Hematopoietic multipotent progenitor cell treated with erythropoietin and hydrocortisone succinate and interleukin-3 and kit ligand, for 17 days (in vitro differentiated cells): ENCODE results near the gene SBK2.
"Not testable (repeated sequence)": the region's sequence is repeated elsewhere in the genome, so short reads cannot be mapped to it uniquely, and the experiment has no call there.

ENCODE experiments used
- DNase-seq: peaks from one replicate; pipeline ENCODE4 v3.0.0-alpha.2; 2015; ENCODE audit warnings: low spot score

The SBK2 gene

DNA sequence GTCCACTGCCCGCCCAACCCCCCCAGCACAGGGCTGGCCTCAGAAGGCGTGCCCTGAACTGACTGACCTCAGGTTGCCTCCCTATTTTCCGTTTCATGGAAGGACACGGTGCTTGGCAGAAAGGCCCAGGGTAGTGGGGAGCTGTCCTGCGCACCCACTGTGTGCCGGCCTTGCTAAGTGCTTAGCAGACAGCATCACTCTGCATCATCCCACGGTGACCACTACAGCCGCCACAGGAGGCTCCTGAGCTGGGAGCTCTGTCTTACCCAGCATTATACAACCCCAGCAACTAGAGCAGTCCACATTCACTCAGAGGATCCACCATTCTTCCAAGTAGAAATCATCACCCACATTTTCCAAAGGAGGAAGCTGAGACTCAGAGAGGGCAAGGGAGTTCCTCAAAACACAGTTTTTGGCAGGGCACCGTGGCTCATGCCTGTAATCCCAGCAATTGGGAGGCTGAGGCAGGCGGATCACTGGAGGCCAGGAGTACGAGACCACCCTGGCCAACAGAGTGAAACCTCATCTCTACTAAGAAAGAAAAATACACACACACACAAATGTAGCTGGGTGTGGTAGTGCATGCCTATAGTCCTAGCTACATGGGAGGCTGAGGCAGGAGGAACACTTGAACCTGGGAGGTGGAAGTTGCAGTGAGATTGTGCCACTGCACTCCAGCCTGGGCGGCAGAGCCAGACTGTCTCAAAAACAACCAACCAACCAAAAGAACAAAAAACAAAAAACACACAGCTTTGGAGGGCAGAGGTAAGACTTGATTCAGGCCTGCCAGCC is 1.6 kb downstream of the SBK2 start:
- no peak for DNase-seq

GRCh38 chr19:55534280-55534679 is 2.7 kb downstream of the SBK2 start:
- DNase-seq = not testable (repeated sequence)

DNA sequence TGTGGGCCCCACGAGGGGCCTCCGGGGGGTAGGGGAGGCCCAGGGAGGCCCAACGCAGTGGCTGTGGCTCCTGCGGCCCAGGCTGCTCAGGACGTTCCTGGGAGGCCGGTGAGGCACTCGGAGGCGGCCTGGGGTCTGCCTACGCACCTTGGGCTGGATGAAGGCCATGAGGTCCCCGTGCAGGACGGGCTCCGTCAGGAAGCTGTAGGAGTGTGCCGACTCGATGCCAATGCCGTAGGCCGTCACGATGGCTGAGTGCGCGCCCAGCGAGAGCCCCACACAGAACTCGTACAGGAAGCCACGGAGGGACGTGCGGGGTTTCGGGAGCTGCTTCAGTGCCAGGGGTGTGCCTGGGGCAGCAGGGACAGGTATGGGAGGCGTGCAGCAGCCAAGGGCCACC is 5.9 kb downstream of the SBK2 start:
- no peak for DNase-seq

DNA sequence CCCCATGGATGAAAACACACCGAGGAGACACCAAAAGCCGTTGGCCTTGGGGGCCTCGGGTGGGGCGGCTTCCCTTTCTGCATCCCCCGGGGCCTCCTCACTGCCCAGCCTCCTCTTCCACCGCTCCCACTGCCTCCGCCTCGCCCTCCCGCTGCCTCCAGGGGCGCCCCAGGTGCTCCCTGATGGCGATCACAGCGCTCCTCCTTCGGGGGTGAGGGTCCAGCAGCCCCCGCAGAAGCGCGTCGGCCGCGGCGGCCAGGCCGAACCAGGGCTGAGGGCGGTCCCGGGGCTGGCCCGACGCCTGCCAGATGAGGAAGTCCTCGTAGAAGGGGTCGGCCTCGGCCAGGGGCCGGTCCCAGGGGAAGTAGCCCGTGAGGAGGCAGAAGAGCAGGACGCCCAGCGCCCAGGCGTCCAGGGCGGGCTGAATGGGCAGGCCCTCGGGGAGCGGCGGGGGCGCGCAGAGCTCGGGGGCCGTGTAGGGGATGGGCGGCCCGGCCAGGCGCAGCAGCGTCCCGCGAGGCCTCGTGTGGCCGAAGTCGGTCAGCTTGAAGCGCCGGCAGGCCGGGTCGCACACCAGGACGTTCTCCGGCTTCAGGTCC is 7.2 kb downstream of the SBK2 start:
- DNase-seq = no peak

DNA sequence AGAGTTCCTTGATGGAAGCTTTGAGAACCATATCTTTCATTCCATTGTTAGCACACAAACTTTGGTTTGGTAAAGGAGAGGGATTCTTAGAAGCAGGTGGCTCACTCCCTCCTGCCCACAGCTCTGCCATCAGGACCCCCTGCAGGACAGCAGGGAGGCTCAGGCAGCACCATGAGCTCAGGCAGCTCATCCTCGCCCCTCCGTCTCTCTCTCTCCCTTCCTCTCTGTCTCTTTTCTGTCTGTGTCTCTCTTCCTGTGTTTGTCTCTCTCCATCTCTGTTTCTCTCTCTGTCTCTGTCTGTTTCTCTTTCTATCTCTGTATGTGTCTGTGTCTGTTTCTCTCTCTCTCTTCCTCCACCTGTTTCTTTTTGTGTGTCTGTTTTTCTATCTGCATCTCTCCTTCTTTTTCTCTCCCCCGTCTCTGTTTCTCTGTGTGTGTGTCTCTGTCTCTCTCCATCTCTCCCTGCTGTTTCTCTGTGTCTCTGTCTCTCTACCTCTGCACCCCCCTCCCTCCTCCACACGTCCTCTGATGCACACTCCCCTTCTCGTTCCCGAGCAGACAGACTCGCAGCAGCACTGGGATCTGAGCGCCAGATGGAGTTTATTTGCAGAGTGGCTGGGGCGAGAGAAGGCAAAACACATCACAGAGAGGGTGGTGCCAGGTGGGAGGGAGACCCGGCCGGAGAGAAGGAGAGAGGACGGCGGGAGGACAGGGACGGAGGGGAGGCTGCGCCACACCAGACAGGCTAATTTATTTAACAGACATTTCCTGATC is 8.7 kb downstream of the SBK2 start:
- DNase-seq = no peak

- no peak for DNase-seq
These were observed 9.5 kb downstream of the SBK2 start for GRCh38 chr19:55527197-55528029.

- DNase-seq = no peak
These were observed 10.4 kb downstream of the SBK2 start for GRCh38 chr19:55526216-55527196.

GRCh38 chr19:55525289-55526101 is 11.4 kb downstream of the SBK2 start:
- no peak for DNase-seq

GRCh38 chr19:55520691-55521292 is 16.1 kb downstream of the SBK2 start:
- DNase-seq = no peak

- no peak for DNase-seq
These were observed 17.3 kb downstream of the SBK2 start for GRCh38 chr19:55519451-55520311.

- DNase-seq = peak; percentile 94
These were observed 19.9 kb downstream of the SBK2 start for GRCh38 chr19:55516878-55517620.

- DNase-seq = no peak
These were observed 28.8 kb downstream of the SBK2 start for GRCh38 chr19:55508120-55508519.

GRCh38 chr19:55504981-55505380 is 32.0 kb downstream of the SBK2 start:
- DNase-seq = no peak

GRCh38 chr19:55504252-55504603 is 32.7 kb downstream of the SBK2 start:
- no peak for DNase-seq

- peak; percentile 92 for DNase-seq
These were observed 33.3 kb downstream of the SBK2 start for GRCh38 chr19:55503502-55504251.

GRCh38 chr19:55503157-55503501 is 33.8 kb downstream of the SBK2 start:
- DNase-seq = no peak

DNA sequence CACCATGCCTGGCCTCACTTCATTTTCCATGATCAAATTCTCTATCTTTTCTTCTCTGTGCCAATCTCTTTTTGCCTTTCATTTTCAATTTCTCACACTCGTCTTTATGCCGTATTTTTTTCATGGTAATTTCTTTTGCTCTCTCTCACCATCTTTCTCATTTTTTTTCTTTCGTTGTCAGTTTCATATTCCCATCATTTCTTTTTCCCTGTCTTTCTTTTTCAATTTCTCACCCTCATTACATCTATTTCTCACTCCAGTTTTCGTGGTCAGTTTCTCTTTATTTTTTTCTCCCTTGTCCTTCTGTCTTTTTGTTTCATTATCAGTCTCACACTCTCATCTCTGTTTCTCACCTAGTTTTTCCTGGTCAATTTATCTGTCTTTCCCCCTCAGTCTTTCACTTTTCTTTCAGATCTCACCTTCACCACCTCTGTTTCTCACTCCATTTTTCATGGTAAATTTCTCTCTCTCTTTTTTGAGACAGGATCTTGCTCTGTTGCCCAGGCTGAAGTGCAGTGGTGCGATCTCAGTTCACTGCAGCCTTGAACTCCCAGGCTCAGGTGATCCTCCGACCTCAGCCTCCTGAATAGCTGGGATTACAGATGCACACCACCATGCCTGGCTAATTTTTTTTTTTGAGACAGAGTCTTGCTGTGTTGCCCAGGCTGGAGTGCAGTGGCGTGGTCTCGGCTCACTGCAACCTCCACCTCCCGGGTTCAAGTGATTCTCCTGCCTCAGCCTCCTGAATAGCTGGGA is 34.6 kb downstream of the SBK2 start:
- no peak for DNase-seq
